WTC11 (cell line): Measurements from ENCODE around the gene NCKAP5. TPM values are rescaled to one million over a fixed set of nuclear protein-coding genes. Genes with fewer than 3 reads are reported as not detected.

ENCODE experiments used
- ATAC-seq: fragments of 200-7000 bp; cut with Tn5 transposase; 2 replicates; pipeline ENCODE4 v1.10.0; 2021; ENCODE audit warnings: mild to moderate bottlenecking, moderate library complexity
- CTCF ChIA-PET: fragments of 300-600 bp; sonication (Branson Sonifier 250); formaldehyde crosslinking; loops from one replicate; lab custom pipeline; 2021; ENCODE audit warnings: antibody characterized with exemption; lab: Charles Lee
- POLR2A ChIA-PET: fragments of 350-600 bp; sonication (Branson Sonifier 250); formaldehyde crosslinking; loops from one replicate; lab custom pipeline; 2021; ENCODE audit warnings: antibody characterized with exemption; lab: Charles Lee
- DNase-seq: peaks from one replicate; pipeline ENCODE4 v3.0.0; 2021; ENCODE audit warnings: low spot score
- H3K27ac Mint-ChIP-seq: 2 replicates; pipeline ENCODE4 v1.8.0; 2021; ENCODE audit warnings: mixed read lengths
- H3K27me3 Mint-ChIP-seq: 2 replicates; pipeline ENCODE4 v1.8.0; 2021; ENCODE audit warnings: low read depth, mild to moderate bottlenecking, moderate library complexity, mixed read lengths
- H3K36me3 Mint-ChIP-seq: 2 replicates; pipeline ENCODE4 v1.8.0; 2021; ENCODE audit warnings: mixed read lengths
- H3K4me1 Mint-ChIP-seq: 2 replicates; pipeline ENCODE4 v1.8.0; 2022; ENCODE audit warnings: mixed read lengths
- H3K4me3 Mint-ChIP-seq: 2 replicates; pipeline ENCODE4 v1.8.0; 2021; ENCODE audit warnings: mild to moderate bottlenecking, moderate library complexity, mixed read lengths
- H3K9me3 Mint-ChIP-seq: 2 replicates; pipeline ENCODE4 v1.8.0; 2021; ENCODE audit warnings: mixed read lengths
- ATF1 ChIP-seq: sonication (generic); formaldehyde crosslinking; IDR thresholded peaks from 2 replicates; pipeline ENCODE4 v1.8.1; 2023; ENCODE audit warnings: mild to moderate bottlenecking, moderate library complexity, missing genetic modification reagents
- CREM ChIP-seq: sonication (generic); formaldehyde crosslinking; IDR thresholded peaks from 2 replicates; pipeline ENCODE4 v1.8.1; 2022; ENCODE audit warnings: mild to moderate bottlenecking, missing genetic modification reagents, moderate library complexity
- ELF4 ChIP-seq: sonication (generic); formaldehyde crosslinking; IDR thresholded peaks from 2 replicates; pipeline ENCODE4 v1.8.1; 2022; ENCODE audit warnings: low read depth, mild to moderate bottlenecking, moderate library complexity, missing genetic modification reagents
- FOXP1 ChIP-seq: sonication (generic); formaldehyde crosslinking; IDR thresholded peaks from 2 replicates; pipeline ENCODE4 v1.8.0; 2022; ENCODE audit warnings: missing genetic modification reagents, mild to moderate bottlenecking, moderate library complexity, borderline replicate concordance
- GRHL2 ChIP-seq: fragments of 250-450 bp; sonication (Bioruptor Pico); IDR thresholded peaks from 2 replicates; pipeline ENCODE4 v1.8.0; 2022; ENCODE audit warnings: mild to moderate bottlenecking, moderate library complexity; ENCODE audit not compliant: insufficient replicate concordance, severe bottlenecking
- JAZF1 ChIP-seq: fragments of 250-450 bp; sonication (Bioruptor Pico); IDR thresholded peaks from 2 replicates; pipeline ENCODE4 v1.9.0; 2021; ENCODE audit warnings: moderate library complexity, mild to moderate bottlenecking, inconsistent platforms
- MXD4 ChIP-seq: fragments of 250-450 bp; sonication (Bioruptor Pico); IDR thresholded peaks from 2 replicates; pipeline ENCODE4 v1.8.0; 2021; ENCODE audit warnings: mild to moderate bottlenecking, moderate library complexity, borderline replicate concordance
- NFATC4 ChIP-seq: fragments of 250-450 bp; sonication (Bioruptor Pico); IDR thresholded peaks from 2 replicates; pipeline ENCODE4 v1.9.0; 2021; ENCODE audit warnings: mild to moderate bottlenecking
- NFYB ChIP-seq: sonication (generic); formaldehyde crosslinking; conservative IDR thresholded peaks from 2 replicates; pipeline ENCODE4 v1.8.0; 2022; ENCODE audit warnings: low read depth, missing genetic modification reagents
- NR3C1 ChIP-seq: sonication (generic); formaldehyde crosslinking; conservative IDR thresholded peaks from 2 replicates; pipeline ENCODE4 v1.8.1; 2023; ENCODE audit warnings: low read depth, mild to moderate bottlenecking, missing genetic modification reagents
- PRRX2 ChIP-seq: fragments of 250-450 bp; sonication (Bioruptor Pico); IDR thresholded peaks from 2 replicates; pipeline ENCODE4 v1.8.0; 2021; ENCODE audit warnings: mild to moderate bottlenecking
- SMAD4 ChIP-seq: sonication (generic); formaldehyde crosslinking; IDR thresholded peaks from 2 replicates; pipeline ENCODE4 v1.8.0; 2022; ENCODE audit warnings: mild to moderate bottlenecking, missing genetic modification reagents
- ZNF232 ChIP-seq: sonication (generic); formaldehyde crosslinking; IDR thresholded peaks from 2 replicates; pipeline ENCODE4 v1.8.0; 2022; ENCODE audit warnings: mild to moderate bottlenecking, missing genetic modification reagents
- ZNF263 ChIP-seq: sonication (generic); formaldehyde crosslinking; IDR thresholded peaks from 2 replicates; pipeline ENCODE4 v1.8.1; 2022; ENCODE audit warnings: low read depth, mild to moderate bottlenecking, moderate library complexity, missing genetic modification reagents
- ZNF317 ChIP-seq: sonication (generic); formaldehyde crosslinking; IDR thresholded peaks from 2 replicates; pipeline ENCODE4 v1.8.1; 2023; ENCODE audit warnings: low read depth, mild to moderate bottlenecking, moderate library complexity, missing genetic modification reagents, borderline replicate concordance
- ZNF671 ChIP-seq: fragments of 250-450 bp; sonication (Bioruptor Pico); IDR thresholded peaks from 2 replicates; pipeline ENCODE4 v1.8.0; 2021; ENCODE audit warnings: mild to moderate bottlenecking
- total RNA-seq: library from RNA; stranded (reverse); gene quantifications from 3 replicates; pipeline ENCODE4 v1.2.3, GENCODE V29; 2021
- TF ChIP-seq, protein P1 (sequence below): fragments of 250-450 bp; sonication (Bioruptor Pico); conservative IDR thresholded peaks from 2 replicates; pipeline ENCODE4 v1.9.0; 2021; ENCODE audit warnings: mild to moderate bottlenecking
- TF ChIP-seq, protein P2 (sequence below): sonication (generic); formaldehyde crosslinking; IDR thresholded peaks from 2 replicates; pipeline ENCODE4 v1.8.1; 2022; ENCODE audit warnings: missing genetic modification reagents, borderline replicate concordance
- TF ChIP-seq, protein P3 (sequence below): fragments of 200-600 bp; IDR thresholded peaks from 2 replicates; pipeline ENCODE4 v1.8.0; 2022; ENCODE audit warnings: antibody characterized with exemption
- TF ChIP-seq, protein P4 (sequence below): fragments of 250-450 bp; sonication (Bioruptor Pico); IDR thresholded peaks from 2 replicates; pipeline ENCODE4 v1.9.0; 2021; ENCODE audit warnings: mild to moderate bottlenecking
- TF ChIP-seq, protein P5 (sequence below): sonication (generic); formaldehyde crosslinking; IDR thresholded peaks from 2 replicates; pipeline ENCODE4 v1.8.1; 2022; ENCODE audit warnings: mild to moderate bottlenecking, moderate library complexity, missing genetic modification reagents

NCKAP5 gene
- total RNA-seq, 1 experiment from 2014 or later: 0.55 TPM

DNA sequence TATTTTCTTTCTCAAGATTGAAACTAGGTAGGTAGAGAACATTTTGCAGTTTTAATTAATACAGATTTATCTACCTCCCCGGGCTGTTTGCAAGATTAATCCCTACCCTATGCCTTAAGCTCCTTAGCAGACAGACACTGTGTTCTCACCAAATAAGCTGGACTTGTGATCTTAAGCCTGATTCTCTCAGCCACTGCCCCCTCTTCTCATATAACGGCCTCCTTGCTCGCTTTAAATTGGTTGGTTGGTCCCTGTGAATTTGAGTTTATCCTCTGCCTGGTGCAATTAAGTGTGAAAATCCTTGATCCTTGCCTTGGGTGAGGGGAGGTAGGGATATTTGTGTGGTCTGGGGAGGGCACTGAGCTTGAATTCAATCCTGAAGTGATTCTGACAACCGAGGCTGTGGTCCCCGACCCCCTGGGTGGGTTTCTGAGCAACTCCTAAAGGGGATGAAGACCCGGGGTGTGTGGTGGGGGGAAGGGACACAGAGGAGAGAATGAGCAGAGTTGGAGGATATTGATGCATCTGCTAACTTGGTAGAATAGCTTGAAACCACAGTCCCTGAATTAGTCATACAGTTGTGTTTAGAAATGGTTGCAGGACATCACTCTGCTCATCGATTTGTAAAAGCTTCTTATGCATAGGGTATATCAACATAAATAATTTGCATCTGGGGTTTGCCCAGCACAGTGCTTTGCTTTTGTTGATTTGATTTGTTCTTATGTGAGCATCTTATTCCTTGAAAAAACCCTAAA, 36.9 kb upstream of the NCKAP5 start:
- Mint-ChIP-seq H3K27me3 (no peaks in the 10 kb centered on the region; the same call in 1 of the 2 replicates), H3K9me3 (no peaks in the 10 kb centered on the region), H3K4me1 (peaks cover 15% of the 10 kb centered on the region), H3K36me3 (no peaks in the 10 kb centered on the region), H3K27ac (no peak overlapping the region; the same call in 1 of the 2 replicates), H3K4me3 (no peak overlapping the region)
- POLR2A ChIA-PET: no interaction called here
- no peak for ATAC-seq
- DNase-seq: no peak
- TF ChIP-seq ZNF671 (CRISPR knock-in tag) (no peak), ZNF232 (CRISPR knock-in tag) (no peak), ELF4 (CRISPR knock-in tag) (no peak), NFATC4 (CRISPR knock-in tag) (no peak), PRRX2 (no peak), ATF1 (CRISPR knock-in tag) (no peak), MXD4 (CRISPR knock-in tag) (no peak), JAZF1 (CRISPR knock-in tag) (no peak), ZNF317 (no peak), ZNF263 (CRISPR knock-in tag) (no peak), CREM (CRISPR knock-in tag) (no peak)
- TF ChIP-seq, protein P1, sequence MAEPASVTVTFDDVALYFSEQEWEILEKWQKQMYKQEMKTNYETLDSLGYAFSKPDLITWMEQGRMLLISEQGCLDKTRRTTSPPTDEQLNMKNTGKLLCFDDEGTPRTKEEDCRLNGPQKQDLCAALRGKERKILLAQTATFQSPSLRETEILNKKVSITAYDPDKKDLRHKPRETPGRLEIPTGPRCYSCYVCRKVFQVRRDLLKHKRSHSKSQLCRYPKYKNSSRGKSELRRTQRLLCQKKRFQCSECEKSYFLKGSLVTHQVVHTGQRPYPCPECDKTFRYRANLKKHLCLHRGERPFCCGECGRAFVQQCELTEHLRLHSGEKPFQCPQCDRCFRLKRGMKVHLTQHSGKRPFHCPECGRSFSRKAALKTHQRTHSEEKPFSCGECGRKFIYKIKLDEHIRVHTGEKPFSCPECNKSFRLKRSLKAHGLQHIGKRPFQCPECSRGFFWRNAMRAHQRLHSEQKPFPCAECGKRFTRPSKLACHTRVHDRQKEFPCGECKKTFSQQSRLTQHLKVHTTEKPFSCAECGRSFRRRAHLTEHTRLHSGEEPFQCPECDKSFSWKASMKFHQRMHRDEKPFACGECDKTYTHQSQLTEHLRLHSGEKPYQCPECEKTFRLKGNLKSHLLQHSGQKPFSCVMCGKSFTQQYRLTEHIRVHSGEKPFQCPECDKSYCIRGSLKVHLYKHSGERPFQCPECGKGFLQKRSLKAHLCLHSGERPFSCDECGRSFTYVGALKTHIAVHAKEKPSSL (CRISPR knock-in tag): no peak
- TF ChIP-seq, protein P2, sequence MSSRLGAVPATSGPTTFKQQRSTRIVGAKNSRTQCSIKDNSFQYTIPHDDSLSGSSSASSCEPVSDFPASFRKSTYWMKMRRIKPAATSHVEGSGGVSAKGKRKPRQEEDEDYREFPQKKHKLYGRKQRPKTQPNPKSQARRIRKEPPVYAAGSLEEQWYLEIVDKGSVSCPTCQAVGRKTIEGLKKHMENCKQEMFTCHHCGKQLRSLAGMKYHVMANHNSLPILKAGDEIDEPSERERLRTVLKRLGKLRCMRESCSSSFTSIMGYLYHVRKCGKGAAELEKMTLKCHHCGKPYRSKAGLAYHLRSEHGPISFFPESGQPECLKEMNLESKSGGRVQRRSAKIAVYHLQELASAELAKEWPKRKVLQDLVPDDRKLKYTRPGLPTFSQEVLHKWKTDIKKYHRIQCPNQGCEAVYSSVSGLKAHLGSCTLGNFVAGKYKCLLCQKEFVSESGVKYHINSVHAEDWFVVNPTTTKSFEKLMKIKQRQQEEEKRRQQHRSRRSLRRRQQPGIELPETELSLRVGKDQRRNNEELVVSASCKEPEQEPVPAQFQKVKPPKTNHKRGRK (CRISPR knock-in tag): no peak
- TF ChIP-seq, protein P3, sequence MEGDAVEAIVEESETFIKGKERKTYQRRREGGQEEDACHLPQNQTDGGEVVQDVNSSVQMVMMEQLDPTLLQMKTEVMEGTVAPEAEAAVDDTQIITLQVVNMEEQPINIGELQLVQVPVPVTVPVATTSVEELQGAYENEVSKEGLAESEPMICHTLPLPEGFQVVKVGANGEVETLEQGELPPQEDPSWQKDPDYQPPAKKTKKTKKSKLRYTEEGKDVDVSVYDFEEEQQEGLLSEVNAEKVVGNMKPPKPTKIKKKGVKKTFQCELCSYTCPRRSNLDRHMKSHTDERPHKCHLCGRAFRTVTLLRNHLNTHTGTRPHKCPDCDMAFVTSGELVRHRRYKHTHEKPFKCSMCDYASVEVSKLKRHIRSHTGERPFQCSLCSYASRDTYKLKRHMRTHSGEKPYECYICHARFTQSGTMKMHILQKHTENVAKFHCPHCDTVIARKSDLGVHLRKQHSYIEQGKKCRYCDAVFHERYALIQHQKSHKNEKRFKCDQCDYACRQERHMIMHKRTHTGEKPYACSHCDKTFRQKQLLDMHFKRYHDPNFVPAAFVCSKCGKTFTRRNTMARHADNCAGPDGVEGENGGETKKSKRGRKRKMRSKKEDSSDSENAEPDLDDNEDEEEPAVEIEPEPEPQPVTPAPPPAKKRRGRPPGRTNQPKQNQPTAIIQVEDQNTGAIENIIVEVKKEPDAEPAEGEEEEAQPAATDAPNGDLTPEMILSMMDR: no peak
- TF ChIP-seq, protein P4, sequence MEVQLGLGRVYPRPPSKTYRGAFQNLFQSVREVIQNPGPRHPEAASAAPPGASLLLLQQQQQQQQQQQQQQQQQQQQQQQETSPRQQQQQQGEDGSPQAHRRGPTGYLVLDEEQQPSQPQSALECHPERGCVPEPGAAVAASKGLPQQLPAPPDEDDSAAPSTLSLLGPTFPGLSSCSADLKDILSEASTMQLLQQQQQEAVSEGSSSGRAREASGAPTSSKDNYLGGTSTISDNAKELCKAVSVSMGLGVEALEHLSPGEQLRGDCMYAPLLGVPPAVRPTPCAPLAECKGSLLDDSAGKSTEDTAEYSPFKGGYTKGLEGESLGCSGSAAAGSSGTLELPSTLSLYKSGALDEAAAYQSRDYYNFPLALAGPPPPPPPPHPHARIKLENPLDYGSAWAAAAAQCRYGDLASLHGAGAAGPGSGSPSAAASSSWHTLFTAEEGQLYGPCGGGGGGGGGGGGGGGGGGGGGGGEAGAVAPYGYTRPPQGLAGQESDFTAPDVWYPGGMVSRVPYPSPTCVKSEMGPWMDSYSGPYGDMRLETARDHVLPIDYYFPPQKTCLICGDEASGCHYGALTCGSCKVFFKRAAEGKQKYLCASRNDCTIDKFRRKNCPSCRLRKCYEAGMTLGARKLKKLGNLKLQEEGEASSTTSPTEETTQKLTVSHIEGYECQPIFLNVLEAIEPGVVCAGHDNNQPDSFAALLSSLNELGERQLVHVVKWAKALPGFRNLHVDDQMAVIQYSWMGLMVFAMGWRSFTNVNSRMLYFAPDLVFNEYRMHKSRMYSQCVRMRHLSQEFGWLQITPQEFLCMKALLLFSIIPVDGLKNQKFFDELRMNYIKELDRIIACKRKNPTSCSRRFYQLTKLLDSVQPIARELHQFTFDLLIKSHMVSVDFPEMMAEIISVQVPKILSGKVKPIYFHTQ (CRISPR knock-in tag): no peak
- CTCF ChIA-PET: no interaction called here

DNA sequence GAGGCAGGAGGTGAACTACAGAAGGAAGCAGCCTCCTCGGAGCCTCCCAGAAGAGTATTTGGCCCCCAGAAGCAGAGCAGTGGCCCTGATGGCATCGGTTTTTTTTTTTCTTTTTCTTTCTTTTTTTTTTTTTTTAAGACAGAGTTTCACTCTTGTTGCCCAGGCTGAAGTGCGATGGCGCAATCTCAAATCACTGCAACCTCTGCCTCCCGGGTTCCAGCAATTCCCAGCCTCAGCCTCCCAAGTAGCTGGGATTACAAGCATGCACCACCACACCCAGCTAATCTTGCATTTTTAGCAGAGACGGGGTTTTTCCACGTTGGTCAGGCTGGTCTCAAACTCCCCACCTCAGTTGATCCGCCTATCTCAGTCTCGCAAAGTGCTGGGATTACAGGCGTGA, 34.8 kb upstream of the NCKAP5 start:
- Mint-ChIP-seq H3K4me1 (peaks cover 20% of the 10 kb centered on the region), H3K4me3 (no peak overlapping the region), H3K27me3 (no peaks in the 10 kb centered on the region; the same call in 1 of the 2 replicates), H3K36me3 (no peaks in the 10 kb centered on the region), H3K27ac (no peak overlapping the region), H3K9me3 (no peaks in the 10 kb centered on the region)
- POLR2A ChIA-PET: no interaction called here
- CTCF ChIA-PET: no interaction called here
- DNase-seq (no peak), ATAC-seq (no peak)
- no peak for TF ChIP-seq GRHL2
- TF ChIP-seq PRRX2: no peak
- TF ChIP-seq NFYB (CRISPR knock-in tag): no peak
- TF ChIP-seq FOXP1: no peak
- TF ChIP-seq NR3C1 (CRISPR knock-in tag): no peak
- TF ChIP-seq, protein P5, sequence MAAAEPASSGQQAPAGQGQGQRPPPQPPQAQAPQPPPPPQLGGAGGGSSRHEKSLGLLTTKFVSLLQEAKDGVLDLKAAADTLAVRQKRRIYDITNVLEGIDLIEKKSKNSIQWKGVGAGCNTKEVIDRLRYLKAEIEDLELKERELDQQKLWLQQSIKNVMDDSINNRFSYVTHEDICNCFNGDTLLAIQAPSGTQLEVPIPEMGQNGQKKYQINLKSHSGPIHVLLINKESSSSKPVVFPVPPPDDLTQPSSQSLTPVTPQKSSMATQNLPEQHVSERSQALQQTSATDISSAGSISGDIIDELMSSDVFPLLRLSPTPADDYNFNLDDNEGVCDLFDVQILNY (CRISPR knock-in tag): no peak
- TF ChIP-seq, protein P1 (CRISPR knock-in tag): no peak
- TF ChIP-seq SMAD4 (CRISPR knock-in tag): no peak
